ENCODE results near the gene TPH2. TPM values are rescaled to one million over a fixed set of nuclear protein-coding genes. Genes with fewer than 3 reads are reported as not detected.

TPH2 gene
- total RNA-seq (2022; extraction: Qiagen RNA extraction) = not detected in 5 replicates

DNA sequence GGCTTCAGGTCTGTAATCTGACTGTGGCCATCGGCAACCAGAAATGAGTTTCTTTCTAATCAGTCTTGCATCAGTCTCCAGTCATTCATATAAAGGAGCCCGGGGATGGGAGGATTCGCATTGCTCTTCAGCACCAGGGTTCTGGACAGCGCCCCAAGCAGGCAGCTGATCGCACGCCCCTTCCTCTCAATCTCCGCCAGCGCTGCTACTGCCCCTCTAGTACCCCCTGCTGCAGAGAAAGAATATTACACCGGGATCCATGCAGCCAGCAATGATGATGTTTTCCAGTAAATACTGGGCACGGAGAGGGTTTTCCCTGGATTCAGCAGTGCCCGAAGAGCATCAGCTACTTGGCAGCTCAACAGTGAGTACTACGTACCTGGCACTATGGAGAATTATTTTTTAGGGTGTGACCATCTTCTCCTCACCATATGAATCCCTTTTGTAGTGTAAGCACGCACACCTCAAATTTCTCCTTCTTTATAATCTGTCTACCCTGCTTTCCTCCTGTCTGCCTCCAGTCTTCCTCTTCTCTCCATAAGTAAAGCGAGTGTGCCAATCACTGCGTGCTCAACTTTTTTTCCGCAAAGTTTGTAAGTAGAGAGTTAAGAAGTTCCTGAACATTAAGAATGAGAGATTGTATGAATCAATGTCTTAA is at the start of gene TPH2:
TSS of gene TPH2 (plus strand) at position 118 of the 658 bp plus-strand sequence. CDS start at position 260, 142 bp downstream.

Other genes with a start within 250 kb of the TPH2 start
- 33.9 to 50.5 TPM (median 40.9 TPM) in 5 replicates for gene RAB21, start 184.0 kb upstream of the TPH2 start, total RNA-seq (2022; extraction: Qiagen RNA extraction)
- gene TBC1D15, start 99.1 kb upstream of the TPH2 start, total RNA-seq (2022; extraction: Qiagen RNA extraction) = 18.8 to 25.8 TPM (median 22.6 TPM) in 5 replicates